Spleen (tissue), 7 donors: ENCODE results near the gene CTBP1.

Experiments
- POLR2A ChIP-seq, 3 donors: fragments of 450-650 bp; IDR thresholded peaks; one replicate each; pipeline ENCODE4 v1.5.1; 2017; ENCODE audit warnings: antibody characterized with exemption in 3 of 3, mild to moderate bottlenecking in 1 of 3
- POLR2AphosphoS5 ChIP-seq, 3 donors: sonication (generic); formaldehyde crosslinking; IDR thresholded peaks; one replicate each; pipeline ENCODE4 v1.5.1; 2017; ENCODE audit warnings: antibody characterized with exemption in 3 of 3
- TF ChIP-seq, protein P1 (sequence below), 11 experiments: fragments of 200-600 bp in 7 of 11; fragments of 450-650 bp in 4 of 11; sonication (generic) in 4 of 11; IDR thresholded peaks in 8 of 11; conservative IDR thresholded peaks in 3 of 11; 1 replicate in 7 of 11; 2 replicates in 4 of 11; pipeline versions ENCODE4 v1.4.0 to v1.8.0; 2016 to 2021; ENCODE audit warnings: antibody characterized with exemption in 11 of 11, inconsistent platforms in 4 of 11, mild to moderate bottlenecking in 1 of 11
- donor health status: DM: no; HTN: no; CAD: no; lungs with moderate emphysema.
- donor health status: DM: no; HTN: no; CAD: no.
- donor health status: DM: no; HTN: no; CAD: no.

DNA sequence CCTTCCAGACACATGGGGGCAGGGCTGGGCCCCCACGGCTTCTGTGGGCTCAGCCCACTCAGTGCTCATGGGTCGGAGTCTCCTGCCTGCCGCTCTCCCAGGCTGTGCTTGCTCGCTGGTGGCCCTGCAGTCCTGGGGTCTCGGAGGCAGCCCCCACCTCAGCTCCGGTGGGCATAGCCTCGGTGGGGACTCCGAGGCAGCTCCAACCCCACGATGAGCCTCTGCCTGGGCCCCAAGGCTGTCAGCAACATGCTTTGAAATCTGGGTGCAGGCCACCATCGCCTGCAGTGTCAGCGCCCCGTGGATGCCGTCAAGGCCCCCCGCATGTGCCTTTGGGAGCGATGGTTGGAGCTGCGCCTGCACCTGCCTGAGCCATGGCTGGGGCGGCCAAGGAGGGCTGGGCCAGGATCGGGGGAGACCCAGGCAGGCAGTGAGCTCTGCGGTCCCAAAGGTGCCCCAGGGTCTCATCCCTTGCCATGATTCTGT, 46.4 kb downstream of the CTBP1 start:
- TF ChIP-seq, protein P1, sequence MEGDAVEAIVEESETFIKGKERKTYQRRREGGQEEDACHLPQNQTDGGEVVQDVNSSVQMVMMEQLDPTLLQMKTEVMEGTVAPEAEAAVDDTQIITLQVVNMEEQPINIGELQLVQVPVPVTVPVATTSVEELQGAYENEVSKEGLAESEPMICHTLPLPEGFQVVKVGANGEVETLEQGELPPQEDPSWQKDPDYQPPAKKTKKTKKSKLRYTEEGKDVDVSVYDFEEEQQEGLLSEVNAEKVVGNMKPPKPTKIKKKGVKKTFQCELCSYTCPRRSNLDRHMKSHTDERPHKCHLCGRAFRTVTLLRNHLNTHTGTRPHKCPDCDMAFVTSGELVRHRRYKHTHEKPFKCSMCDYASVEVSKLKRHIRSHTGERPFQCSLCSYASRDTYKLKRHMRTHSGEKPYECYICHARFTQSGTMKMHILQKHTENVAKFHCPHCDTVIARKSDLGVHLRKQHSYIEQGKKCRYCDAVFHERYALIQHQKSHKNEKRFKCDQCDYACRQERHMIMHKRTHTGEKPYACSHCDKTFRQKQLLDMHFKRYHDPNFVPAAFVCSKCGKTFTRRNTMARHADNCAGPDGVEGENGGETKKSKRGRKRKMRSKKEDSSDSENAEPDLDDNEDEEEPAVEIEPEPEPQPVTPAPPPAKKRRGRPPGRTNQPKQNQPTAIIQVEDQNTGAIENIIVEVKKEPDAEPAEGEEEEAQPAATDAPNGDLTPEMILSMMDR (IDR thresholded peaks at IDR 0.05 in 8 of 11, conservative IDR thresholded peaks at IDR 0.05 in 3 of 11): no peak
- no peak for TF ChIP-seq POLR2A (IDR thresholded peaks at IDR 0.05)
- TF ChIP-seq POLR2AphosphoS5 (IDR thresholded peaks at IDR 0.05): no peak
